BLaER1 (cell line): ENCODE results near the gene C4orf50.

ENCODE experiments used
- H3K27ac ChIP-seq: shearing (Covaris generic); formaldehyde crosslinking; 2 replicates; pipeline ENCODE4 v1.8.1; 2022
- H3K27me3 ChIP-seq: shearing (Covaris generic); formaldehyde crosslinking; 2 replicates; pipeline ENCODE4 v1.8.1; 2022
- H3K36me3 ChIP-seq: shearing (Covaris generic); formaldehyde crosslinking; 2 replicates; pipeline ENCODE4 v1.8.1; 2022
- H3K4me1 ChIP-seq: shearing (Covaris generic); formaldehyde crosslinking; 2 replicates; pipeline ENCODE4 v1.8.1; 2022
- H3K4me2 ChIP-seq: shearing (Covaris generic); formaldehyde crosslinking; 2 replicates; pipeline ENCODE4 v1.8.1; 2022
- H3K4me3 ChIP-seq: shearing (Covaris generic); formaldehyde crosslinking; 2 replicates; pipeline ENCODE4 v1.8.1; 2022
- H3K9ac ChIP-seq: shearing (Covaris generic); formaldehyde crosslinking; 2 replicates; pipeline ENCODE4 v1.8.1; 2022
- H3K9me3 ChIP-seq: shearing (Covaris generic); formaldehyde crosslinking; 2 replicates; pipeline ENCODE4 v1.8.1; 2022
- H4K20me1 ChIP-seq: shearing (Covaris generic); formaldehyde crosslinking; 2 replicates; pipeline ENCODE4 v1.8.1; 2022
- Cebpa-rat ChIP-seq: shearing (Covaris generic); IDR thresholded peaks from 2 replicates; pipeline ENCODE4 v1.8.1; 2022

C4orf50 gene

GRCh38 chr4:5852523-5853202 lies 165.6 kb downstream of the C4orf50 start:
- Histone ChIP-seq H3K4me3 (no peak overlapping the region), H3K36me3 (peaks cover 98% of the 10 kb centered on the region), H4K20me1 (peaks cover 69% of the 10 kb centered on the region), H3K4me2 (no peak overlapping the region), H3K27ac (no peak overlapping the region), H3K27me3 (no peaks in the 10 kb centered on the region), H3K9me3 (no peaks in the 10 kb centered on the region), H3K9ac (no peak overlapping the region), H3K4me1 (no peaks in the 10 kb centered on the region)
- no peak for TF ChIP-seq Cebpa-rat

- Histone ChIP-seq H3K4me3 (no peak overlapping the region), H4K20me1 (peaks cover 60% of the 10 kb centered on the region), H3K4me1 (peaks cover 7% of the 10 kb centered on the region; the same call in 1 of the 2 replicates), H3K36me3 (peaks cover 98% of the 10 kb centered on the region), H3K9me3 (no peaks in the 10 kb centered on the region), H3K4me2 (no peak overlapping the region), H3K27ac (no peak overlapping the region), H3K9ac (no peak overlapping the region), H3K27me3 (no peaks in the 10 kb centered on the region)
- TF ChIP-seq Cebpa-rat: no peak
Measured at GRCh38 chr4:5851637-5852301, 166.5 kb downstream of the C4orf50 start.
